Measurements from ENCODE around the gene PNMA6E. TPM values are rescaled to one million over a fixed set of nuclear protein-coding genes. Genes with fewer than 3 reads are reported as not detected.

Gene PNMA6E
- total and polyA plus RNA-seq, 2 donors (not counting 1 experiment from before 2014, with no cell fraction given) = not detected

- WGBS (ENCODE audit: insufficient coverage) = no CpG with 5 or more reads among the region's 6 CpGs
- Histone ChIP-seq H3K9ac (ENCODE audit: low read length) (no peak overlapping the region), H3K27ac (ENCODE audit: low read length in 2 of 2) (no peak overlapping the region), H3K4me3 (ENCODE audit: control extremely low read depth in 1 of 5, extremely low read depth in 1 of 5, insufficient read depth in 1 of 5, low read depth in 2 of 5, low read length in 4 of 5) (no peak overlapping the region), H3K79me2 (ENCODE audit: control insufficient read depth, insufficient read depth, low read length) (no peaks in the 10 kb centered on the region), H3K36me3 (replicated peaks in 1 of 2; ENCODE audit: control extremely low read depth in 1 of 2, control insufficient read depth in 1 of 2, extremely low read depth in 1 of 2, insufficient read depth in 2 of 2, low read length in 1 of 2) (no peaks in the 10 kb centered on the region), H3K4me2 (replicated peaks; ENCODE audit: low read depth, low read length, poor library complexity, severe bottlenecking) (no peak overlapping the region), H4K20me1 (ENCODE audit: control insufficient read depth, insufficient read depth, low read length, poor library complexity, severe bottlenecking) (no peaks in the 10 kb centered on the region), H2AFZ (ENCODE audit: insufficient read depth, low read depth, low read length, poor library complexity, severe bottlenecking) (no peak overlapping the region), H3K27me3 (replicated peaks in 1 of 4; ENCODE audit: control extremely low read depth in 1 of 4, control insufficient read depth in 3 of 4, insufficient read depth in 4 of 4, low read length in 3 of 4) (no peaks in the 10 kb centered on the region), H3K9me3 (ENCODE audit: control extremely low read depth in 1 of 3, control insufficient read depth in 2 of 3, insufficient read depth in 1 of 3, low read length in 2 of 3) (no peaks in the 10 kb centered on the region), H3K4me1 (ENCODE audit: control insufficient read depth in 2 of 2, insufficient read depth in 2 of 2, low read length in 2 of 2) (no peaks in the 10 kb centered on the region)
- POLR2A ChIA-PET = no interaction called here
- ATAC-seq (ENCODE audit: low read depth) (no peak), DNase-seq (no peak)
- H3K9me3 Mint-ChIP-seq (ENCODE audit: insufficient read depth) = no peaks in the 10 kb centered on the region
- H3K4me3 Mint-ChIP-seq = no peak overlapping the region
- H3K4me1 Mint-ChIP-seq = no peaks in the 10 kb centered on the region
- CTCF ChIA-PET = no interaction called here
- H3K27me3 Mint-ChIP-seq = no peaks in the 10 kb centered on the region
- H3K27ac Mint-ChIP-seq = no peak overlapping the region
- intact Hi-C loops (cut with micrococcal nuclease) = no loop called here
- TF ChIP-seq CTCF (IDR thresholded peaks at IDR 0.05) (no peak), EZH2 (IDR thresholded peaks at IDR 0.05; ENCODE audit: borderline replicate concordance, insufficient read depth, low read depth, low read length, poor library complexity, severe bottlenecking) (no peak)
Measured at GRCh38 chrX:153384390-153384789, 16.8 kb downstream of the PNMA6E start.

GRCh38 chrX:153382563-153383482, 18.3 kb downstream of the PNMA6E start:
- POLR2A ChIA-PET = no interaction called here
- intact Hi-C loops (cut with micrococcal nuclease) = no loop called here
- H3K27ac ChIP-seq (ENCODE audit: low read length in 2 of 2) = no peak overlapping the region
- no peaks in the 10 kb centered on the region for H3K9me3 ChIP-seq (ENCODE audit: control extremely low read depth in 1 of 3, control insufficient read depth in 2 of 3, insufficient read depth in 1 of 3, low read length in 2 of 3)
- H3K4me3 Mint-ChIP-seq = no peak overlapping the region
- H3K4me2 ChIP-seq (replicated peaks; ENCODE audit: low read depth, low read length, poor library complexity, severe bottlenecking) = no peak overlapping the region
- no peaks in the 10 kb centered on the region for H3K79me2 ChIP-seq (ENCODE audit: control insufficient read depth, insufficient read depth, low read length)
- H3K4me3 ChIP-seq (ENCODE audit: control extremely low read depth in 1 of 5, extremely low read depth in 1 of 5, insufficient read depth in 1 of 5, low read depth in 2 of 5, low read length in 4 of 5) = no peak overlapping the region
- no peaks in the 10 kb centered on the region for H4K20me1 ChIP-seq (ENCODE audit: control insufficient read depth, insufficient read depth, low read length, poor library complexity, severe bottlenecking)
- DNase-seq (no peak), ATAC-seq (ENCODE audit: low read depth) (no peak)
- CTCF ChIA-PET = no interaction called here
- WGBS (ENCODE audit: insufficient coverage) = 91% methylated on average over 2 of the region's 3 CpGs
- H3K27me3 ChIP-seq (replicated peaks in 1 of 4; ENCODE audit: control extremely low read depth in 1 of 4, control insufficient read depth in 3 of 4, insufficient read depth in 4 of 4, low read length in 3 of 4) = no peaks in the 10 kb centered on the region
- H3K27me3 Mint-ChIP-seq = no peaks in the 10 kb centered on the region
- no peaks in the 10 kb centered on the region for H3K9me3 Mint-ChIP-seq (ENCODE audit: insufficient read depth)
- TF ChIP-seq EZH2 (IDR thresholded peaks at IDR 0.05; ENCODE audit: borderline replicate concordance, insufficient read depth, low read depth, low read length, poor library complexity, severe bottlenecking) = no peak
- TF ChIP-seq CTCF (IDR thresholded peaks at IDR 0.05) = no peak
- no peak overlapping the region for H3K9ac ChIP-seq (ENCODE audit: low read length)
- H3K27ac Mint-ChIP-seq = no peak overlapping the region
- H3K4me1 Mint-ChIP-seq = no peaks in the 10 kb centered on the region
- no peaks in the 10 kb centered on the region for H3K36me3 ChIP-seq (replicated peaks in 1 of 2; ENCODE audit: control extremely low read depth in 1 of 2, control insufficient read depth in 1 of 2, extremely low read depth in 1 of 2, insufficient read depth in 2 of 2, low read length in 1 of 2)
- no peak overlapping the region for H2AFZ ChIP-seq (ENCODE audit: insufficient read depth, low read depth, low read length, poor library complexity, severe bottlenecking)
- H3K4me1 ChIP-seq (ENCODE audit: control insufficient read depth in 2 of 2, insufficient read depth in 2 of 2, low read length in 2 of 2) = no peaks in the 10 kb centered on the region

All from B cell (primary cell).